GM12878 (cell line): ENCODE measurements around the gene RPS6KA5. TPM values are rescaled to one million over a fixed set of nuclear protein-coding genes. Genes with fewer than 3 reads are reported as not detected.

Source experiments
- CBX5 ChIP-seq: sonication (generic); IDR thresholded peaks from 2 replicates; pipeline ENCODE4 v1.6.1; 2016; ENCODE audit warnings: low read depth, moderate library complexity, mild to moderate bottlenecking, inconsistent platforms
- CEBPB ChIP-seq, 2 experiments: fragments of 150-350 bp in 1 of 2; IDR thresholded peaks; 2 replicates each; pipeline ENCODE4 v1.6.1; 2012 to 2014; ENCODE audit warnings: low read depth in 2 of 2, low read length in 2 of 2, borderline replicate concordance in 1 of 2, inconsistent platforms in 1 of 2
- EED ChIP-seq: sonication (generic); IDR thresholded peaks from 2 replicates; pipeline ENCODE4 v1.6.1; 2016; ENCODE audit warnings: antibody characterized with exemption, low read depth
- EP300 ChIP-seq, 2 experiments: fragments of 150-350 bp in 1 of 2; IDR thresholded peaks; 2 replicates each; pipeline ENCODE4 v1.6.1; 2011 to 2012; ENCODE audit warnings: low read depth in 2 of 2, low read length in 2 of 2, borderline replicate concordance in 1 of 2, improper control_type of control experiment in 1 of 2, inconsistent platforms in 1 of 2; ENCODE audit not compliant: control insufficient read depth in 1 of 2
- FOS ChIP-seq: IDR thresholded peaks from 3 replicates; pipeline ENCODE4 v1.6.1; 2011; ENCODE audit warnings: borderline replicate concordance; ENCODE audit not compliant: insufficient read length; ENCODE audit errors: extremely low read depth
- FOXM1 ChIP-seq: IDR thresholded peaks from 2 replicates; pipeline ENCODE4 v1.6.1; 2012; ENCODE audit warnings: low read depth, mild to moderate bottlenecking, inconsistent platforms, low read length, moderate library complexity
- IKZF1 ChIP-seq: fragments of 450-650 bp; conservative IDR thresholded peaks from 2 replicates; pipeline ENCODE4 v1.6.1; 2017; ENCODE audit warnings: antibody characterized with exemption, mild to moderate bottlenecking
- MTA2 ChIP-seq: fragments of 450-650 bp; IDR thresholded peaks from 2 replicates; pipeline ENCODE4 v1.6.1; 2016; ENCODE audit warnings: low read depth, mild to moderate bottlenecking, moderate library complexity
- MXI1 ChIP-seq: fragments of 150-350 bp; IDR thresholded peaks from 2 replicates; pipeline ENCODE4 v1.6.1; 2011; ENCODE audit warnings: low read depth, mild to moderate bottlenecking, inconsistent platforms, low read length, improper control_type of control experiment
- NR2C1 ChIP-seq: fragments of 450-650 bp; IDR thresholded peaks from 2 replicates; pipeline ENCODE4 v1.6.1; 2017; ENCODE audit warnings: antibody characterized with exemption, mild to moderate bottlenecking, moderate library complexity
- PAX8 ChIP-seq: fragments of 450-650 bp; IDR thresholded peaks from 2 replicates; pipeline ENCODE4 v1.6.1; 2017; ENCODE audit warnings: mild to moderate bottlenecking, moderate library complexity
- SIN3A ChIP-seq: IDR thresholded peaks from 2 replicates; pipeline ENCODE4 v1.6.1; 2012; ENCODE audit warnings: low read depth, low read length, improper control_type of control experiment
- SIX5 ChIP-seq: IDR thresholded peaks from 2 replicates; pipeline ENCODE4 v1.6.1; 2011; ENCODE audit warnings: mild to moderate bottlenecking, low read depth, low read length, moderate library complexity; ENCODE audit not compliant: severe bottlenecking
- SUZ12 ChIP-seq: fragments of 200-600 bp; sonication (generic); IDR thresholded peaks from one replicate; pipeline ENCODE4 v1.6.1; 2018; ENCODE audit warnings: antibody characterized with exemption, mild to moderate bottlenecking; ENCODE audit not compliant: unreplicated experiment
- TCF3 ChIP-seq: IDR thresholded peaks from 2 replicates; pipeline ENCODE4 v1.6.1; 2012; ENCODE audit warnings: low read depth, mild to moderate bottlenecking, low read length, borderline replicate concordance; ENCODE audit not compliant: insufficient read depth
- ZNF217 ChIP-seq: fragments of 450-650 bp; IDR thresholded peaks from 2 replicates; pipeline ENCODE4 v1.6.1; 2017; ENCODE audit warnings: antibody characterized with exemption, mild to moderate bottlenecking
- ZNF24 ChIP-seq: fragments of 450-650 bp; IDR thresholded peaks from 2 replicates; pipeline ENCODE4 v1.6.1; 2017; ENCODE audit warnings: antibody characterized with exemption, mild to moderate bottlenecking
- polyA plus RNA-seq, 11 experiments: library from polyadenylated mRNA; depleted of rRNA in 4 of 11; unstranded in 6 of 11; stranded (reverse) in 5 of 11; fragments of >200 nt; fragmentation: Nextera tagmentation in 4 of 11; fragmentation: Illumina TruSeq in 1 of 11; extraction: Ambion mirVana in 4 of 11; extraction: Trizol in 1 of 11; gene quantifications; 1 replicate in 1 of 11; 2 replicates in 10 of 11; pipeline versions ENCODE4 v1.2.1 to v1.2.3, GENCODE V29; 2011 to 2016; ENCODE audit warnings: inconsistent platforms in 2 of 11, missing spikeins in 2 of 11, low read depth in 1 of 11
- total RNA-seq, 4 experiments: library from RNA; depleted of rRNA in 3 of 4; stranded (reverse); fragments of >200 nt in 3 of 4; fragmentation: Illumina TruSeq in 1 of 4; extraction: Trizol in 1 of 4; gene quantifications; 2 replicates each; pipeline versions ENCODE4 v1.2.1 to v1.2.3, GENCODE V29; 2013 to 2021
- TF ChIP-seq, protein P1 (sequence below): fragments of 450-650 bp; IDR thresholded peaks from 2 replicates; pipeline ENCODE4 v1.6.1; 2016; ENCODE audit warnings: mild to moderate bottlenecking, moderate library complexity, borderline replicate concordance
- TF ChIP-seq, protein P2 (sequence below): fragments of 450-650 bp; IDR thresholded peaks from 2 replicates; pipeline ENCODE4 v1.6.1; 2014; ENCODE audit warnings: mild to moderate bottlenecking
- TF ChIP-seq, protein P3 (sequence below): IDR thresholded peaks from 2 replicates; pipeline ENCODE4 v1.6.1; 2011; ENCODE audit warnings: borderline replicate concordance, low read depth, mild to moderate bottlenecking, moderate library complexity, low read length; ENCODE audit not compliant: insufficient read depth, poor library complexity, severe bottlenecking
- TF ChIP-seq, protein P4 (sequence below): fragments of 450-650 bp; IDR thresholded peaks from 2 replicates; pipeline ENCODE4 v1.6.1; 2018; ENCODE audit warnings: borderline replicate concordance, mild to moderate bottlenecking; ENCODE audit not compliant: partially characterized antibody

The RPS6KA5 gene
- total and polyA plus RNA-seq, 10 of the 15 experiments (the other 5 are each of a cell fraction or from before 2014, with no cell fraction given), result 1.4 to 7.0 (median 3.7) TPM

DNA sequence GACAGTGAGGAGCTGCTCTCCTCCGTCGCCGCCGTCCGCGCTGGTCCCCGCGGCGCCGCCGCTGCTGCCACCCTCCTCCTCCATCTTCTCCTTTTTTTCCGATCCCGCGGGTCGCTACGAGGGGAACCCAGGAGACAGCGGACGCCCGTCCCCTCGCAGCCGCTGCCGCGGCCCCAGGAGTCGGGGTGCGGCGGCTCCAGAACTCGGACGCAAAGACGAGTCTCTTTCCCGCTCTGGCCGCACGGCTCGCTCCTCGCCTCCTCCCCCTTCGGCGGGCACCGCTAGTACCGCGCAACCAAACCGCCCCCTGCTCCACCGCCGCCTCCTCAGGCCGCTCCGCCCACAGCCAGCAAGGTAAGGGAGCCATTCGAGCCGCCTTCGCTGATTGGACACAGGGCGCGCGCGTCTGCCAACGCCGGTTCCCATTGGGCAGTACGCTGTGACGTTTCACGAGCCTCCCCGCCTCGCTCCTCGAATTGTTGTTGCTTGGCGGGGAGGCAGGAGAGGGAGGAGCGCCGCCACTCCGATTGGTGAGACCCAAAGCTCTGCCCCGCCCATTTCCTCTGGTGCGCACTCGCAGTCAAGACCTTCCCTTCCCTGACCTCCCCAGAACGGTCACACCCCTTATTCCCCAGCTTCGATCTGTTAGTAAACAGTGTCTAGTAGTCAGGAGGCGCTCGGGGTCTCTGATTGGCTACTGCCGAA lies at the start of gene RPS6KA5 (continued):
- TF ChIP-seq EP300 (IDR thresholded peaks at IDR 0.05; ENCODE audit: borderline replicate concordance in 1 of 2, control insufficient read depth in 1 of 2, low read depth in 2 of 2, low read length in 2 of 2) (peak in 1 of 2 experiments; percentile 53; a peak in 2 of 4 replicates), NR2C1 (no peak), SUZ12 (no peak), SIX5 (no peak), IKZF1 (peak; percentile 74), PAX8 (no peak), ZNF24 (no peak), FOXM1 (no peak), TCF3 (0 out of 2 replicates have a peak, but pooled peaks have one; percentile 12), MTA2 (no peak), SIN3A (no peak), CEBPB (IDR thresholded peaks at IDR 0.05; ENCODE audit: borderline replicate concordance in 1 of 2, low read depth in 2 of 2, low read length in 2 of 2) (no peak), ZNF217 (no peak), CBX5 (no peak), EED (no peak), MXI1 (no peak), FOS (no peak)
- TF ChIP-seq, protein P1, sequence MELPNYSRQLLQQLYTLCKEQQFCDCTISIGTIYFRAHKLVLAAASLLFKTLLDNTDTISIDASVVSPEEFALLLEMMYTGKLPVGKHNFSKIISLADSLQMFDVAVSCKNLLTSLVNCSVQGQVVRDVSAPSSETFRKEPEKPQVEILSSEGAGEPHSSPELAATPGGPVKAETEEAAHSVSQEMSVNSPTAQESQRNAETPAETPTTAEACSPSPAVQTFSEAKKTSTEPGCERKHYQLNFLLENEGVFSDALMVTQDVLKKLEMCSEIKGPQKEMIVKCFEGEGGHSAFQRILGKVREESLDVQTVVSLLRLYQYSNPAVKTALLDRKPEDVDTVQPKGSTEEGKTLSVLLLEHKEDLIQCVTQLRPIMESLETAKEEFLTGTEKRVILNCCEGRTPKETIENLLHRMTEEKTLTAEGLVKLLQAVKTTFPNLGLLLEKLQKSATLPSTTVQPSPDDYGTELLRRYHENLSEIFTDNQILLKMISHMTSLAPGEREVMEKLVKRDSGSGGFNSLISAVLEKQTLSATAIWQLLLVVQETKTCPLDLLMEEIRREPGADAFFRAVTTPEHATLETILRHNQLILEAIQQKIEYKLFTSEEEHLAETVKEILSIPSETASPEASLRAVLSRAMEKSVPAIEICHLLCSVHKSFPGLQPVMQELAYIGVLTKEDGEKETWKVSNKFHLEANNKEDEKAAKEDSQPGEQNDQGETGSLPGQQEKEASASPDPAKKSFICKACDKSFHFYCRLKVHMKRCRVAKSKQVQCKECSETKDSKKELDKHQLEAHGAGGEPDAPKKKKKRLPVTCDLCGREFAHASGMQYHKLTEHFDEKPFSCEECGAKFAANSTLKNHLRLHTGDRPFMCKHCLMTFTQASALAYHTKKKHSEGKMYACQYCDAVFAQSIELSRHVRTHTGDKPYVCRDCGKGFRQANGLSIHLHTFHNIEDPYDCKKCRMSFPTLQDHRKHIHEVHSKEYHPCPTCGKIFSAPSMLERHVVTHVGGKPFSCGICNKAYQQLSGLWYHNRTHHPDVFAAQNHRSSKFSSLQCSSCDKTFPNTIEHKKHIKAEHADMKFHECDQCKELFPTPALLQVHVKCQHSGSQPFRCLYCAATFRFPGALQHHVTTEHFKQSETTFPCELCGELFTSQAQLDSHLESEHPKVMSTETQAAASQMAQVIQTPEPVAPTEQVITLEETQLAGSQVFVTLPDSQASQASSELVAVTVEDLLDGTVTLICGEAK, result no peak; the same call in 1 of the 2 replicates
- TF ChIP-seq, protein P2, sequence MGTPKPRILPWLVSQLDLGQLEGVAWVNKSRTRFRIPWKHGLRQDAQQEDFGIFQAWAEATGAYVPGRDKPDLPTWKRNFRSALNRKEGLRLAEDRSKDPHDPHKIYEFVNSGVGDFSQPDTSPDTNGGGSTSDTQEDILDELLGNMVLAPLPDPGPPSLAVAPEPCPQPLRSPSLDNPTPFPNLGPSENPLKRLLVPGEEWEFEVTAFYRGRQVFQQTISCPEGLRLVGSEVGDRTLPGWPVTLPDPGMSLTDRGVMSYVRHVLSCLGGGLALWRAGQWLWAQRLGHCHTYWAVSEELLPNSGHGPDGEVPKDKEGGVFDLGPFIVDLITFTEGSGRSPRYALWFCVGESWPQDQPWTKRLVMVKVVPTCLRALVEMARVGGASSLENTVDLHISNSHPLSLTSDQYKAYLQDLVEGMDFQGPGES, result no peak
- TF ChIP-seq, protein P3, sequence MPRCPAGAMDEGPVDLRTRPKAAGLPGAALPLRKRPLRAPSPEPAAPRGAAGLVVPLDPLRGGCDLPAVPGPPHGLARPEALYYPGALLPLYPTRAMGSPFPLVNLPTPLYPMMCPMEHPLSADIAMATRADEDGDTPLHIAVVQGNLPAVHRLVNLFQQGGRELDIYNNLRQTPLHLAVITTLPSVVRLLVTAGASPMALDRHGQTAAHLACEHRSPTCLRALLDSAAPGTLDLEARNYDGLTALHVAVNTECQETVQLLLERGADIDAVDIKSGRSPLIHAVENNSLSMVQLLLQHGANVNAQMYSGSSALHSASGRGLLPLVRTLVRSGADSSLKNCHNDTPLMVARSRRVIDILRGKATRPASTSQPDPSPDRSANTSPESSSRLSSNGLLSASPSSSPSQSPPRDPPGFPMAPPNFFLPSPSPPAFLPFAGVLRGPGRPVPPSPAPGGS, result no peak
- TF ChIP-seq, protein P4, sequence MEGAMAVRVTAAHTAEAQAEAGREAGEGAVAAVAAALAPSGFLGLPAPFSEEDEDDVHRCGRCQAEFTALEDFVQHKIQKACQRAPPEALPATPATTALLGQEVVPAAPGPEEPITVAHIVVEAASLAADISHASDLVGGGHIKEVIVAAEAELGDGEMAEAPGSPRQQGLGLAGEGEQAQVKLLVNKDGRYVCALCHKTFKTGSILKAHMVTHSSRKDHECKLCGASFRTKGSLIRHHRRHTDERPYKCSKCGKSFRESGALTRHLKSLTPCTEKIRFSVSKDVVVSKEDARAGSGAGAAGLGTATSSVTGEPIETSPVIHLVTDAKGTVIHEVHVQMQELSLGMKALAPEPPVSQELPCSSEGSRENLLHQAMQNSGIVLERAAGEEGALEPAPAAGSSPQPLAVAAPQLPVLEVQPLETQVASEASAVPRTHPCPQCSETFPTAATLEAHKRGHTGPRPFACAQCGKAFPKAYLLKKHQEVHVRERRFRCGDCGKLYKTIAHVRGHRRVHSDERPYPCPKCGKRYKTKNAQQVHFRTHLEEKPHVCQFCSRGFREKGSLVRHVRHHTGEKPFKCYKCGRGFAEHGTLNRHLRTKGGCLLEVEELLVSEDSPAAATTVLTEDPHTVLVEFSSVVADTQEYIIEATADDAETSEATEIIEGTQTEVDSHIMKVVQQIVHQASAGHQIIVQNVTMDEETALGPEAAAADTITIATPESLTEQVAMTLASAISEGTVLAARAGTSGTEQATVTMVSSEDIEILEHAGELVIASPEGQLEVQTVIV, result peak; percentile 24
